Anterior cingulate cortex (tissue), 58 donors: ENCODE data around the gene ARHGEF4.

Source experiments
- DNase-seq, 58 donors: peaks; one replicate each; lab custom pipeline; 2025; lab: John Stamatoyannopoulos, UW

The ARHGEF4 gene

DNA sequence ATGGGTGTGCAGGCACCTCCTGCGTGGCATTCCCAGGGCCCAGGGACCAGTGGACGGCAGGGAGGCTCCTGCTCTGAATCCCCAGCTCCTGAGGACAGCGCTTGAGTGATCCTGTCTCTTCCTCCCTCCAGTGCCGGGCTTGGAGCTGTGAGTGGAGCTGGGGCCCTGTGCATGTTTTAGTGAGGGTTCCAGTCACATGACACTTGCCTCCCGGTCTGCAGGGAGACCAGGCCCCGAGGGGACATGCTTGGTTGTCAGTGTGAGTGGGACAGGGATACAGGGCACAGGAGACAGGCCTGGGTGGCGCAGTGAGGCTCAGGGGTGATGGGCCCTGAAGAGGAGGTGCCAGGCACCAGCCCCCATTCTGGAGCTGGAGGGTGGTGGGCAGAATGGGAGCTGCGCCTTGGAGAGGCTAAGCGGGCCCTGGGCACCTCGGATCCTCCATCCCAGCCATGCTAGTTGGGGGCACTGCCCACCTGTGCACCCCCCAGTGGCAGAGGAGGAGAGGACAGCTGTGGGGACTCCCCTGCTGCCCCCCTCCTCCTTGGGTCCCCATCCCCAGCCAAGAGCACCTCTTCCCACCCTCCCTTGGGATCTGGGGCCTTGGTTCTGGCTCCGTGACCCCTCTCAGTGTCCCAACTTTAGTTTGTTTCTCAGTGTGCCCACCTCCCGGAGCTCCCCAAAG is 12.0 kb downstream of the ARHGEF4 start:
- DNase-seq, result no peak

DNA sequence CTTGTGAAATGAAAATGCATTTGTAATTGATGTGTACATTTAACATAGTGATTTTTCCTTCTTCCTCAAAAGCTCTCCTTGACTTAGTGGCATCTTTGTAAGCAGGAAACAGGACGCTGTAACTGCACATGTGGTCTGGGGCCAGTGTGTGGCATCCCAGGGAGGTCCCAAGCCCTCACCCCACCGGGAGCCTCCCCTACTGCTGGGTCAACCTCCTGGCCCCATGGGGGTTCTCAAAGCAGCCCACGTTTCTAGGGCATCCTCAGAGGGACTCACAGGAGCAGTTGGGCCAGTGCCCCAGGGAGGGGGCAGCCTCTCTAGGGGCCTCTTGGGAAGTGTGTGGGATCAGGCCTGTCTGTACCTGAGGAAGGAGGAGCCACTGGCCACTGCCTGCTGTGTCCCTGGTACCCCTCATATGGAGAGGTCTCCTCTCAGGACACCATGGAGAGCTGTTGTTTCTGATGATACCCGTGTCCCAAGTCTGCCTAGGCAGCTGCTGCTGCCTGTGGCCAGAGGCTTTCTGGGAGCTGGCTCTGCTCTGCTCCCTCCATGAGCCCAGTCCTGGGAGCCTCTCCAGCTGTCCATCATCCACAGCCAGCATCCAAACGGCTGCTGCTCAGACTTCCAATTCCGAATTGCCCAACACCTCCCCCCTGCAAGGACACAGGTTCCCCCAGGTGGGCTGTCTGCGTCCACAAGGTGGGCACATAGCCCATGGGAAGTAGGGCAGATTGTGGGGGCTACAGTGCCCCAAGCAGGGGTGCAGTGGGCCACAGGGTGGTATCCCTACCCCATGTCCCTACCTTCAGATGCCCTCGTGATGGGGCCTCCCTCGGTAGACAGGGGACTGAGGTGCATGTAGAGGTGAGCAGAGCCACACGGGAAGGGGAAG is 13.4 kb downstream of the ARHGEF4 start:
- peak in 13 of 58 donors; percentile 14 to 47 (median 28) for DNase-seq

DNA sequence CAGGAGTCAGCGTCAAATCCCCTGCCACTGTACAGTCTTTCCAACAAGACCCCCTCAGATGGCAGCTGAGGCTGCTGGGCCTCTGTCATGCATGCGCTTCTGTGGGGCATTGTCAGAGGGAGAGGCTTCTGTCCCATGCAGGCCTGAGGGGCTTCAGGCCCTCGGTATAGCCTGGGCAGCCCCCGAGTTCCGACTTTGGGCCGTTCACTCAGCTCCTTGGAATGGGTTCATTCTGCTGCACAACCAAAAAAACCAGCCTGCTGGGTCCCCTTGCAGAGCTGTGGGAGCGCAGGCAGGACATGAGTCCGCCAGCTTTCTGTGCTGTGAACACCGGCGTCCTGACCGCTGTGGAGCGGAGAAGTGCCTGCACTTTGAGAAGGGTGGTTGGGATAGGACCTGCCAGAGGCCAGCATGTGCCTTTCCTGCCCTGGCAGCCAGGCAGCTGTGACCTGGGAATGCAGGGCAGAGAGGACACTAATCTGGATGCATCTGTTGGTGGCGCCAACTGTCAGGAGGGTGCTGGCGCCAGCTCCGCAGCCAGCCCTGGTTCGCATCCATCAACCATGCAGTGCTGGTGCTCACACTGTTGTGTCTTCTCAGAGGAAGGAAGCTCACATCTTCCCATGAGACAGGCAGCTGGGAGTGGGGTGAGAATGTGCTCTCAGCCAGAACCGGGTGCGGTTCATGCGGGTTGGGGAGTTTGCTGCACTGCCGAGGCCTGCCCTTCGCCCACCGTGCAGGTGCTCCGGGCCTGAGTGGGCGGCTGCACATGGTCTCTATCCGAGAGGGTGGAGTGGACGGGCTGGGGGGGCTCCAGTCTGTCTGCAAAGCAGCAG is 14.3 kb downstream of the ARHGEF4 start:
- DNase-seq, result peak in 2 of 58 donors; percentile 22 to 25

DNA sequence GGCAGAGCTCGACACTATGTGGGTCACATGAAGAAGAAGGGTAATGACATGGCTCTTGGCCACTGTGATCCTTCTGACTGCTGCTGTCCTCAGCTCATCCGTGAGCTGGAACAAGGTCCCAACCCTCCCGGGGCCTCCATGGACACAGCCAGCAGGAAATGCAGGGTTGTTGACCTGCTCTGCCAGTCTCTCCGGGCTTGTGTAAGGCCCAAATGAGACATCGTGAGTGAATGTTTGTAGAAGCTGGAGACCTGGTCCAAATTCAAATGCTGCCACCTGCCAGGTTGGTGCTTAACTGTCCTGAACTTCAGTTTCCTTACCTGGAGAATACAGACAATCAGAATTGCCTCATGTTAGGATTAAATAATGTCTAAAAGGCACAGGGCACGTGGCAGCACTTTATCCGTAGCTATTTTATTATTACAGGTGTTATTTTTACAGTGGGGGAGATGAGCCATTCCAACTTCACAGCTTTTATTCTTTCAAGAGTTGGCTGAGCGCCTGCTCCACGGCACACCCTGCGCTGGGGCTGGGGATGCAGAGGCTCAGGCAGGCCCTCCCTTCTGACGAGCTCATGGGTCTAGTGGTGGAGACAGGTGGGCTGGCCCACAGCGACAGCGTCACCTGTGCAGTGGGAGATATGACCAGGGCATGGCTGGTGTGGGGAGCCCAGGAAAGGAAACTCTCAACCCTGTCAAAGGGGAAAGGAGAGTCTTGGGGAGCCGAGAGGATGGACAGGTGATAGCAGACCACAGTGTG is 15.1 kb downstream of the ARHGEF4 start:
- DNase-seq, result no peak

DNA sequence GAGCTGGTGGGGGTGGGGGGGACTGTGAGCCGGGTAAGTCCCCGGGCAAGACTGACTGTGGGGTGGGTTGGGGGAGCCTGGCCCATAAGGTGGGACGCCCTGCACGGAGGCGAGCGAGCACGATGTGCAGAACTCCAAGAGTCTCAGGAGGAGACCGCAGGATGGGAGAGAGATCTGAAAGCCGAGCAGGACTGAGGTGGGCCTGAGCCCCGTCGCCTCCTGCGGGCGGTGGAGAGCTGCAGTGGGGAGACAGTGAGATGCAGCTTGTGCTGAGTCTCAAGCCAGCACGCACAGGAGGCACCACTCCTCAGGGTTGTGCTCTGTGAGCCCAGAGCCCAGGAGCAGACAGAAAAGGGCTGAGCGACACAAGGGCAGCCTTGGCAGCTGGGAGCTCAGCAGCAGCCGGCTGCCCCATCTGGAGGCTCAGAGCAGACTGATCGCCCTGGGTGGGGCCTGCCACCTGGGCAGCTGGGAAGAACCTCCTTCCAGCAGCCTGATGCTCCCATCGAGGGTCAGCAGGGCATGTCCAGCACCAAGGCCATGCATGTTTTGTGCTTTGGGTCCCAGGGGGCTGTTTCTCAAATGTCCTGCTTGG is 15.9 kb downstream of the ARHGEF4 start:
- DNase-seq, result no peak

DNA sequence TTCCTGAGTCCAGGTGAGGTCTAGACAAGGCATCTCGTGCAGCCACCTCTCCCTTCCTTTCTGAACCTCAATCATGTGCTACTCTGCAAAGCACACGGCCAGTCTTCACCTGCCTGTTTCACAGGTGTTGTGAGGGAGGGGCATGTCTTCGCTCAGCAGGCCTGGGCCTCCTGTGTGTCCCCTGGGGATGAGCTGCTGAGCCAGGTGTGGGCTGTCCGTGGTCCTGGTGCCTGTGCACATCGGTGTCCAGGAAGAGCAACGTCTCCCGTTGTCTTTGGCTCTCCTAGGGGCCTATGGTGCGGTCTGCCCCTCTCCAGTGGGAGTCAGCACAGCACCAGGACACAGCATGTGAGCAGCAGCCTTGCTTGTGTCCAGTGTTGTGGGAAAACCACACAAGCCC is 16.7 kb downstream of the ARHGEF4 start:
- DNase-seq, result no peak

DNA sequence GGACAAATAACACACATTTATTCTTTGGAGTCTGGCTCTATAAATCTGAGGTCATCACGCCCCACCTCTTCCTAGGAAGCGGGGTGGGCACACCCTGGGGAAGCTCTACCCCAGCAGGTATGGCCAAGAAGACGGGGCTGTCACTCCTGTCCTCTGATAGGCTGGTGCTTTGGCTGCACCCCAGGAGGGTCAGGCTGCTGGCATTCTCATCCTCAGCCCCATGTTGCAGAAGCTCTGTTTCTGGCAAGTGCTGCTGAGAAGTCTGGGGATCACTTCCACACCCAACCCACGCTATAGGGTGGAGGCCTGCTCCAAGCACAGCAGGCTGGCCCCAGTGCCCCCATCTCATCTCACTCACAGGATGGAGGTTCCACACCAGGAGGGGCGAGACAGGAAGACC is 17.6 kb downstream of the ARHGEF4 start:
- no peak for DNase-seq

DNA sequence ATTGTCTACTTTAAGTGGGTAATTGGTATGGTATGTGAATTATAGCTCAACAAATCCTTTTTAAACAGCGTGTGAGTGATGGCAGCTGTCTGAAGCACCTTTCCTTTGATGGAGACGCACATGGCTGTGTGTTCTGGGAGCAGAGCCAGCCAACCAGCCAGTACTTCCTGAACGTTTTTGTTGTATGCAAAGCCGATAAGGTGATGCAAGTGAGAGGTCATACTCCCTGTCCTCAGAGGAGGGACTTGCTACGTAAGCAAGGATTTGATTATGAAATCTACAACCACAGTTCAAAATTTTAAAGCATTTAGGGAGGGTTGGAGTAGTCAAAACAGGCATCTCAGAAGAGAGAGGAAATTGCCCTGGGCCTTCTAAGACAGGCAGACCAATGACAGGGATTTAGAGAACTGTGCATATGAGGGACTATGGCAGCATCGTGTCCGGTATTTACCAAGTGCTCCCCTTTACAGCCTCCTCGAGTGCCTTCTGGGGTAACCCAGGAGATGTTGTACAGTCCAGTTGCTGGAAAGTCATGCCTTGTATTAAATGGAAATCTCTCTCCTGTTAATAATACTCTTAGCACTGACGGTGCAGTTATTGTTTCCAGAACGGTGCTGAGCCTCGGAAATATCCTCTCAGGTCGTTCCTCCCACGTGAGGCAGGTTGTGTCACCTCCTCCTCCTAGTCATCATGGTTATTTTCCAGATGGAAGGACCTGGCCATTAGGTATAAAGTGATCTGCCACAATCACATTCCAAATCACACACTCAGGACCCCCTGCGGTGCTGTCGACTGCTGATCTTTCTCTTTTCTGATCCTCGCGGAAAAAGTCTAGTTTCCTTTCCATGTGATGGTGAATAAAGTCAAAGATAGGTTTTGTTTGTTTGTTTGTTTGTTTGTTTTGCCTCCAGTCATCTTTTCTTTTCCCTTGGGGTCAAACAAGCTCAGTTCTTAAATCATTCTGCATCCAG is 28.4 kb downstream of the ARHGEF4 start:
- no peak for DNase-seq

DNA sequence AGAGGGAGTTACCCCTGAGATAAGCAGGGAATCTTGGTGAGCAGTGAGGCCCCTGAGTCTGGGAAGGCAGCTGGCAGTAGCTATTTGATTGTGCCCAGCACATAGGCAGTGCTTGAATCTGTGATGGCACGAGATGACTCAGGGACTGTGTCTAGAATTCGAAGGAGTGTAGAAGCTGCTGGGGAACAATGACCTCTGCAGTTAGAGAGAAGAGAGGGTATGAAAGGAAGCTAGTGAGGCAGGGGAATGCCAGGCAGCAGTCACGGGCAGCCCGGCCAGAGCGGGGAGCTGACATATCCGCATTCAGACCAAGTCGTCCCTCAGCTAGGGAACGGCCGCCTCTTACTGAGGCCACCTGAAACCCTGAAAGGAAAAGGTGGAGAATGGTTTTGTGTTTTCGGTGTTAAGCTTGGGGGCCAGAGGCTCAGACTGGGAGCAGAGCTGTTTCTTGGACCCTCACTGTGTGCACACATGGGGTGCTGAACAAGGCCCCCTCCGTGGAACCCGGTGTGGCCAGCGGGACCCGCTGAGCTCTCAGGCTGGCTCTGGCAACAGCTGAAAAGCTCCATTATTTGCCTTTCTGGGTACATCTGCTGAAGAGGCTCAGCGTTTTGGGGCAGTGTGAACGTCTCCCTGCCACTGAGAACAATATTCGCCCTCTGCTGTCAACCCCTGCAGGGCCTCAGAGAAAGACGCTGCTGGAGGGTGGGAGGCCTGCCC is 32.9 kb downstream of the ARHGEF4 start:
- peak in 51 of 58 donors; percentile 24 to 88 (median 65) for DNase-seq

DNA sequence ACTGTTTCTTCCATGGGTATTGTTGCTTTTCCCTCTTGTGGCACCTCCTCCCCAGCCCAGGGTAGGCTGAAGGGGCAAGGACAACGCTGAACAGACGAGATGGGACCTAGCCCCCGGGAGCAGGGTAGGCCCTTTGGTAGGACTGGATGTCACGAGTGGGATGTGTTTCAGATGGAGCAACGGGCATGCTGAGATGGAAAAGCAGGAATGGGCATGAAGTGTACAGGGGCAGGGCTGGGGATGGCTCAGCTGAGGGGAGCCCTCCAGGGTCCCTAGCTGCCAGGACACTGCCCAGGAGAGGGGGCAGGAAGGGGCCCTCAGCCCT is 33.4 kb downstream of the ARHGEF4 start:
- DNase-seq, result no peak

DNA sequence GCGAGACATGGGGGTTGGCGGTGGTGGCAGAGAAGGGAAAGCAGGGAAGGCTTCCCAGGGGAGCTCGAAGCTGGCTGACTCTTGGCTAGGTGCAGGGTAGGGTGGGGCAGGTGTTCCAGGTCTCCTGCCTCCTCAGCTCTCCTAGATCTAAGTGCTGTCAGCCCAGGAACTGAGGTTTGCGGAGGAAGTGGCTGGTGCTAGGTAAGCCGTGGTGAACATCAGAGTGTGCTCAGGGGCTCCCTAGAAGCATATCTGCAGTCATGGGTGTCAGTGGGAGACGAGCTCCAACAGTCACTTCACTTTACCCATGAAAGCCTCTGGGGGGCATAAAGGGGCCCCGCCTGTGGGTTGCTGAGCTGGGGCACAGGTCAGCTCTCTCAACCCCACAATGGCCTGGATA is 34.1 kb downstream of the ARHGEF4 start:
- DNase-seq, result no peak

DNA sequence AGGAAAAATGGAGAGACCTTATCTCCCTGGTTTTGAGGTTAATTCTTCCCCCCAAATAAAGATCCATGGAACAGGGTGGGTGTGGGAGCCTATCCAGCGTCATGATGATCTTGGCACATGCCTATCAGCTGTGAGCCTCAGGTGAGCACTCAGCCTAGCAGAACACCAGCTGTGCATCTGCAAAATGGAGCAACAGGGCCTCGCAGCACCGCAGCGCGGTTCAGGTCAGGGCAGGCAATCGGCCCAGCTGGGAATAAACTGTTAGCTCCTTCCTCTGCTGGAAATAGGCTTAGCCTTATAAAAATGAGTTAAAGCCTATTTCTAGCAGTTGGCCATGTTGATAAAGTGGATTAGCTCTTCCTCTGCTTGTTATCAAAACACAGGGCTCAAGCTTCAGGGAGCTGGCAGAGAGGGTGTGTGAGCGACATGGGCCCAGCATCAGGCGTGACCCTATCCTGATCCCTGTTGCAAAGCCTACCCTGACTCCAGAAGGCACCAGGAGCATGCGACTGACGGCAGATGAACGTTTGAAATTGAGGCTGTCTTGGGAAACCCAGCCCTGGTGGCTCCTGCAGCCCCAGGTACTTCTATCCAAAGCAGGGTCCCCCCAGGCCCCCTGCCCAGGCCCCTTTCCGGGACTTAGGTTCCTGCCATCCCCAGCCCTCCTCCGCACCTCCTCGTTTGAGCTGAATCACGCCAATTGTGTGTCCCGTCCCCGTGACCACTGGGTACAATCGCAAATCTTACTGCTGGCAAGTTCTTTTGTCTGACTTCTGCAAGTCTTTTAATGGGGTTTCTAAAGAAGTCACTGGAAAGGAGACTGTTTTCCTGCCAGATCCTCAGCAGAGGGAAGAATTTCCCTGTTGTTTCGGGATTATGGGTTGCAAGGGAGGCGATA is 35.4 kb downstream of the ARHGEF4 start:
- DNase-seq, result peak in 9 of 58 donors; percentile 10 to 47 (median 17)

DNA sequence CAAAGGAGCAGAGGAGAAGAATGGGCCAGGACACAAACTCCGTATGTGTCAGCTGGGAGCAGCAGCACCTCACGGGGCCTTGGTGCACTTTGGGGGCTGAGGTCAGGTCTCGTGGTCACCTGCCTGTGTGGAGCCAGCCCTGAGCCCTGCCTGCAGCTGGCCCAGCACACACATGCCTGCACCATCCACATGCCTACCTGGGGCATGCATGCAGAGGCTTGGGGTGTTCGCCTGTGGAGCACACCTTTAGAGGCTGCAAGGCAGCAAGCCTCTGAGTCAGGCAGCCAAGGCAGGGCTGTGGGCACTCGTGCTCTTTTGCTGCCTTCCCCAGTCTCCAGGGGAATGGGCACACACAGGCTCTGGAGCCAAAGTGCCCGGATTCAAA is 36.0 kb downstream of the ARHGEF4 start:
- no peak for DNase-seq

DNA sequence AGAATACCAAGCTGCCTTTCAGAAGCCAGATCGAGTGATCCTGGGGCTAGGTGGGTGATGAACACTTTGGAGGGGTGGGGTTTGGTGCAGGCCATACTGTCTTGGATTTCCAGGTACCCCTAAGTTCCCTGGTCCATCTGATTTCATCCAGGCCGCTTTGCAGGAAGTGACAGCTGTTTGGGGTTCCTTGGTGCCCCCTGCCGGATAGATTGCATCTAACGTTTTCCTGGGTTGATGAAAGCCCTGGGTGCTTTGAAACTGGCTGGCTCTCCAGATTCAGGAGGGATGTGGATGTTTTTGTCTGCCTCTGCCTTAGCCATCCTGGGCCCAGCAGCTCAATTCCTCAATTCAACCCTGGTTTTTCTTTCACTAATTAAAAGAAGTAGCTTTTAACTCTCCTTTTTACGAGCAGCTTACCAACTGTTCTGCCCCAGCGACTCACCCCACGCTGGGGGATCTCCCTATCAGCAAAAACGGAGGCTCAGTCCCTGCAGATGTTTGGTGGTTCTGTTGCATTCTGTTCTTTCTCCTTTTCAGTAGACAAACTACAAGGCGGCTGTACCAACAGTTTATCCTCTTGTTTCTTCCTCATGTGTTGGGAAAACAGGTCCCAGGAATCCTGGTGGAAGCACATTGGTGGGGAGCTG is 37.1 kb downstream of the ARHGEF4 start:
- peak in 53 of 58 donors; percentile 7 to 84 (median 63) for DNase-seq

DNA sequence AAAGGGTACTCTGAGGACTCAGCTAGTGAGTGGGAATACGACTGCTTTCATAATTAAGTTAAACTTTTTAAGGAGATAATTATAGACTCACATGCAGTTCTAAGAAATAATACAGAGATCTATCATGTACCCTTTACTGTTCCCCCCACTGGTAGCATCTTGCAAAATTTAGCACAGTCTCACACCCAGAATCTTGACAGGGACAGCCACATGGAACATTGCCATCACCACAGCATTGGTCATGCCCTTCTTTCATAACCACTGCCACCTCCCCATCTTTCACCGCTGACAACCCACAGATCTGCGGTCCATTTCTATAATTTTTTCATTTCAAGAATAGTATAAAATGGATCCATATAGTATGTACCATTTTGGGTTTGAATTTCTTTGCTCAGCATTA is 37.8 kb downstream of the ARHGEF4 start:
- DNase-seq, result peak in 1 of 58 donors; percentile 14

DNA sequence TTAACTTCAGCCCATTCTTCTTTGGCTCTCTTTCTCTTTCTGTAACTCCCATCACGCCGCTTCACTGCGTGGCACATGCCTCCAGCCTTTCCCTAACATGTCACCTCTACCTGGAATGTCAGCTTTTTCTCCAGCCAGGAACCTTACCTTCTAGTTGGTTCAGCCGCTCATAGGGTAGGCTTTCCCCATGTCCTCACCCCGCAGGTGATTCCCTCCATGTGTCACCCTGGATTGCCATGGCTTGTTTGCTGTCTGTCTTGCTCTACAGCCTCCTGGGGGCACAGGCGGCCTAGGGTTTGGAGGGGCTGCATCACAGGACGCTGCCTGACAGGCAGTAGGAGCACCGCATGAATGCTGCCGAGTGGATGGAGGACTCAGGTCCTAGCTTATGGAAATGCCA is 39.2 kb downstream of the ARHGEF4 start:
- DNase-seq, result no peak
